ENCODE measurements around the gene DIS3L2. TPM values are rescaled to one million over a fixed set of nuclear protein-coding genes. Genes with fewer than 3 reads are reported as not detected.

Gene DIS3L2
- total RNA-seq, 1 donor from 2014 or later: 20.6 TPM

GRCh38 chr2:232372231-232373208, 411.0 kb downstream of the DIS3L2 start:
- Histone ChIP-seq H3K36me3 (no peaks in the 10 kb centered on the region), H3K27me3 (no peaks in the 10 kb centered on the region), H3K4me3 (no peak overlapping the region), H3K4me1 (no peaks in the 10 kb centered on the region), H3K27ac (no peak overlapping the region), H3K9me3 (no peaks in the 10 kb centered on the region)
- intact Hi-C loops (cut with DNase I): no loop called here
- TF ChIP-seq CTCF (IDR thresholded peaks at IDR 0.05): no peak
- no peak for DNase-seq (ENCODE audit: low spot score in 2 of 2)

- no peak for TF ChIP-seq CTCF (IDR thresholded peaks at IDR 0.05)
- DNase-seq (ENCODE audit: low spot score in 2 of 2): no peak
- H3K27me3 ChIP-seq: no peaks in the 10 kb centered on the region
- H3K9me3 ChIP-seq: no peaks in the 10 kb centered on the region
- no peaks in the 10 kb centered on the region for H3K4me1 ChIP-seq
- H3K36me3 ChIP-seq: no peaks in the 10 kb centered on the region
- H3K27ac ChIP-seq: no peak overlapping the region
- intact Hi-C loops (cut with DNase I): no loop called here
- H3K4me3 ChIP-seq: no peak overlapping the region
These were observed 412.8 kb downstream of the DIS3L2 start for GRCh38 chr2:232374356-232374755.

DNA sequence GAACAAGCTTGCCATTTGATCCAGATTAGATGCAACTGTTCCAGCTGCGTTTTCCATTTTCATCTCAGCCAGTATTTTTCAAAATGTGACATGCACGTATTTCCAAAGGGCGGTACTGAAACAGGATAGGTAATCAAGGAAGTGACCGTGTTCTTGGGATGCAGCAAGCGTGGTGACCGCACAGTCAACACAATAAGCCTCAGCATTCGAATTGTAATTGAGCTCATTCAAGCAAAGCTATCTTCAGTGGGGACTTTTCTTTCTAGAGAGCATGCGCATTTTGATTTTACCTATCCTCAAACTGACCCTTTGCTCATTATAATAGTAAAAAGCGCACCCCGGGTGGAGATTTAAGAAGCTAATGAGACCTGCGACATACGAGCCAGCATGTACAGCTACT, 413.7 kb downstream of the DIS3L2 start:
- H3K9me3 ChIP-seq: no peaks in the 10 kb centered on the region
- H3K36me3 ChIP-seq: no peaks in the 10 kb centered on the region
- H3K27ac ChIP-seq: no peak overlapping the region
- H3K4me3 ChIP-seq: no peak overlapping the region
- H3K4me1 ChIP-seq: no peaks in the 10 kb centered on the region
- no peaks in the 10 kb centered on the region for H3K27me3 ChIP-seq
- intact Hi-C loops (cut with DNase I): no loop called here
- no peak for DNase-seq (ENCODE audit: low spot score in 2 of 2)
- no peak for TF ChIP-seq CTCF (IDR thresholded peaks at IDR 0.05)

GRCh38 chr2:232376260-232376659, 414.7 kb downstream of the DIS3L2 start:
- Histone ChIP-seq H3K4me3 (no peak overlapping the region), H3K27ac (no peak overlapping the region), H3K9me3 (no peaks in the 10 kb centered on the region), H3K27me3 (no peaks in the 10 kb centered on the region), H3K4me1 (no peaks in the 10 kb centered on the region), H3K36me3 (no peaks in the 10 kb centered on the region)
- intact Hi-C loops (cut with DNase I): no loop called here
- no peak for DNase-seq (ENCODE audit: low spot score in 2 of 2)
- TF ChIP-seq CTCF (IDR thresholded peaks at IDR 0.05): no peak

DNA sequence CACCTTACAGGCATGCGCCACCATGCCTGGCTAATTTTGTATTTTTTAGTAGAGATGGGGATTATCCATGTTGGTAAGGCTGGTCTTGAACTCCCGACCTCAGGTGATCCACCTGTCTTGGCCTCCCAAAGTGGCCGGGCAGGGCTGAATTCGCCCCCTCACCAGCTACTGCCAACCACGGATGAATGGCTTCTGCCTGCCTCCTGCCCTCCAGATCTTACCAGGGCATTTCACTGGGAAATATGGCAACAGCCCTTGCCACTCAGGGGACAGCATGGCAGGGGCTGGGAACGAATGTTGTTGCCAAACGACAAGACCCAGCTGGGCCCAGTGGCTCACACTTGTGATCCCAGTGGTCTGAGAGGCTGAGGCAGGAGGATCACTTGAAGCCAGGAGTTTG, 415.2 kb downstream of the DIS3L2 start:
- H3K36me3 ChIP-seq: no peaks in the 10 kb centered on the region
- H3K4me3 ChIP-seq: no peak overlapping the region
- no peak for TF ChIP-seq CTCF (IDR thresholded peaks at IDR 0.05)
- intact Hi-C loops (cut with DNase I): no loop called here
- no peaks in the 10 kb centered on the region for H3K4me1 ChIP-seq
- peaks cover 3% of the 10 kb centered on the region for H3K27me3 ChIP-seq
- no peak overlapping the region for H3K27ac ChIP-seq
- no peaks in the 10 kb centered on the region for H3K9me3 ChIP-seq
- DNase-seq (ENCODE audit: low spot score in 2 of 2): no peak

Measured in ascending aorta (tissue), 2 donors.